NCI-H774 (cell line): ENCODE data around the gene SYF2.

Experiments
- DNase-seq: peaks from one replicate; lab custom pipeline; 2025; lab: John Stamatoyannopoulos, UW

The SYF2 gene

GRCh38 chr1:25184001-25184762 lies 48.1 kb downstream of the SYF2 start:
- no peak for DNase-seq

GRCh38 chr1:25183126-25183980 lies 48.9 kb downstream of the SYF2 start:
- no peak for DNase-seq

GRCh38 chr1:25182629-25183028 lies 49.7 kb downstream of the SYF2 start:
- DNase-seq: no peak

- DNase-seq: no peak
Observed at GRCh38 chr1:25180996-25181395, 51.3 kb downstream of the SYF2 start.

- no peak for DNase-seq
Observed at GRCh38 chr1:25178917-25179561, 53.3 kb downstream of the SYF2 start.

GRCh38 chr1:25174730-25175612 lies 57.3 kb downstream of the SYF2 start:
- no peak for DNase-seq

GRCh38 chr1:25174363-25174729 lies 58.0 kb downstream of the SYF2 start:
- no peak for DNase-seq

GRCh38 chr1:25173809-25174340 lies 58.4 kb downstream of the SYF2 start:
- DNase-seq: no peak
